Measurements from ENCODE around the gene ACMSD.

Gene ACMSD

GRCh38 chr2:134910763-134911399 is 72.5 kb downstream of the ACMSD start:
- no peak for FAIRE-seq

GRCh38 chr2:134911400-134911785 is 73.0 kb downstream of the ACMSD start:
- FAIRE-seq: no peak

- no peak for FAIRE-seq
These were observed 73.9 kb downstream of the ACMSD start for GRCh38 chr2:134912361-134912760.

DNA sequence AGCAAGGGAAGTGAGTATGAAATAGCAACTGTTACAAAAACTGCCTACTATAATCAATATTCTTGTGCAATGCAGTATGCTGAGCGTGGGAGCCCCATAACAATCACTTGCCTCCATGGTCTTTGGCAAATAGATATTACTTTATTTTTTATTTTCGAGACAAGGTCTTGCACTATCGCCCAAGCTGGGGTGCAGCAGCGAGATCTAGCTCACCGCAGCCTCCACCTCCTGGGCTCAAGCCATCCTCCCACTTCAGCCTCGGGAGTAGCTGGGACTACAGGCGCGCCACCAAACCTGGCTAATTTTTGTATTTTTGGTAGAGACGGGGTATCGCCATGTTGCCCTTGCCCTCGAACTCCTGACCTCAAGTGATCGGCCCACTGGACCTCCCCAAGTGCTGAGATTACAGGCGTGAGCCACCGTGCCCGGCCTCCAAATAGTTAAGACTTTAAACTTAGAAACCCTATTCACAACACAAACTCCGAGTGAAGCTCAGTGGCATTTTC is 79.0 kb downstream of the ACMSD start:
- no peak for FAIRE-seq

DNA sequence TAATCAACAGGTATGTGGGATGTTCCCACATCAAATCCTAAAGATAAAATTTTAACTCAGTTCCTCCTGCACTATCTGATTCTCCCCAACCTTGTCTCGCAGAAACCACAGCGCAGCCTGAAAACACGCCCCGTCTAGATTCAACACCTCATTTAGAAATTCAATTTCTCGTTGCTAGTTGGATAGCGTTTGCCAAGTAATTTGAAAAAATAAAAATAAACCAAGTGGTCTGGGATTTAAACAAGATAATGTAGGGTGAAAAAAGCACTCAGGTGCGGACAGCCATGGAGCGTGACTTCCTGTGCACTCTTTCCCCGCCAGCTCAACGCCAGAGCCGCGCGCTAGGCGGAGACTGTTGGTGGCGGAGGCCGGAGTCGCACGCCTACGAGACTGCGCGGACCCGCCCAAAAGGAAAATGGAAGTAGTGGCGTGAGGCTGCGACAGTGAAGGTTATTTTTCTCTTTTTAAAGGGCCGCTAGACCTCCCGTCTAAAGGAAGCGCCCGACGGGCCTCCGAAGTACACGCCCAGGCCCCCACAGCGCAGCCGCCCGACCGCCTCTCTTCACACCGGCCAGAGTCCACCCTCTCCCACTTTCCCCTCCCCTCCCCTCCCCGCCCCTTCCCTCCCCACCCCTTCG is 79.6 kb downstream of the ACMSD start:
- peak; percentile 94 for FAIRE-seq

GRCh38 chr2:134918526-134919340 is 80.3 kb downstream of the ACMSD start, which contains the start of gene CCNT2:
Gene CCNT2, plus strand, starts transcription at chr2:134918822. Its CDS starts 33 bp downstream, at chr2:134918855.
- peak; percentile 95 for FAIRE-seq

GRCh38 chr2:134919341-134920210 is 81.2 kb downstream of the ACMSD start:
- FAIRE-seq: no peak

DNA sequence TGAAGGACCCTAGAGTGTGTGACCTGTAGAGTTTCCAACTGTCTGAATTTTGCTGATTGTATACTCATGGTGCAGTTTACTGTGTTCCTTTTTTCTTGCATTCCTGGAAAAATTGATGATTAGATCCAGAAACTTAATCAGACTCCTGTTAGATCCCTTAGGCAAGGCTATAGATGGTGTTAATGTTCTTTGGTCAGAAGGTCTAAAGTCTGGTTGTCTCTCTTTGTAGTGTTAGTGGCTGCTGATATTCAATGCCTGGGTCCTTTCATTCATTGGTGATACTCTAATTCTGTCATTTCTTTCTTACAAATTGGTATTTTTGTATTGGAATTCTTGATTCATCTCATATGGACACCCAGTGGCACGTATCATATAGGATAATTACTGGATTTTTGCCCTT is 86.5 kb downstream of the ACMSD start:
- FAIRE-seq: no peak

- FAIRE-seq: no peak
These were observed 88.0 kb downstream of the ACMSD start for GRCh38 chr2:134926231-134926931.

DNA sequence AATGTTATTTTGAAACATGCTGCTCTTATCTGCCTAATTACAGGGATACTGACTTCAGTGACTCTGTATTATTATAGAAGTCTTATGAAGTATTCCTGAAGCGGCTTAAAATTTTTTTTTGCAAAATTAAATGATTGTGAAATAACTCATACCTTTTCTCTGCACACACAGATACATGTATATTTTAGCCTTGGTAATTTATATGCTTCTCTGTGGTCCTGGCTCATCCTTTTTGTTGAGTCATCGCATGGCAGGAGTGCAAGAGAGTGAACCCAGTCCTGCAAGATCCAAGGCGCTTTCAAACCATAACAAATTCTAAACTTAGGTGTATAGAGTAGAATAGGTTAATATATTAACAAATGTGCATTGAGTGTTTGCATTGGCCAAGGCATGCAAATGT is 88.8 kb downstream of the ACMSD start:
- FAIRE-seq: no peak

- FAIRE-seq: no peak
These were observed 94.6 kb downstream of the ACMSD start for GRCh38 chr2:134932864-134933526.

GRCh38 chr2:134933732-134934131 is 95.3 kb downstream of the ACMSD start:
- FAIRE-seq: no peak

DNA sequence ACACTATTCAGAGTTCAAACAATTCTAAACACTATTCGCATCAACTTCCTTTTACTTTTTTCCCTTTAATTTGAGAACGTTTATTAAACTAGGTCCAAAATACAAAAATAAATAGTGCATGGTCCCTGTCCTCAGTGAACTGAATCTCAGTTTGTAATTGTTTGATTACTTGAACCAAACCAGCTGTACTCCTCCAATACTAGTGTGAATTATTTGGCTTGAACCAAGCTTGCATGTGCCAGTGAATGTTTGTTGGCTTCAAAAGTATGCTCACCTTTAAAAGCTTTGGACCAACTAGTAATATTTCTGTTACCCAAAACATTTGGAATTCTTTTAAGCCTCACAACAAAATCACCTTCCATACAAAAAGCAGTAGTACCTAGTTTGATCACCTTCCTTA is 95.7 kb downstream of the ACMSD start:
- FAIRE-seq: no peak

- FAIRE-seq: no peak
These were observed 96.2 kb downstream of the ACMSD start for GRCh38 chr2:134934641-134935040.

DNA sequence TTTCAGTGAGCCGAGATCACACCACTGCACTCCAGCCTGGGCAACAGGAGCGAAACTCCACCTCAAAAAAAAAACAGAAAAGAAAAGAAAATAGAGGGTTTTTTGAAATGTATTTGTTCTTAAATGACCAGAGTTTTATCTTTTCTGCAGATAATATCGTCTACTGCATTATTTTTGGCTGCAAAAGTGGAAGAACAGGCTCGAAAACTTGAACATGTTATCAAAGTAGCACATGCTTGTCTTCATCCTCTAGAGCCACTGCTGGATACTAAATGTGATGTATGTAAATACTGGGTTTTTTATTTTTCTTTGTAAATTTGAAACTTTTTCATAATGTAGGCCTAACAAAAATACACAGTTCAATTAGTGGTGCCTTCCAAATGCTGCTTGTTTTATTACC is 98.3 kb downstream of the ACMSD start:
- no peak for FAIRE-seq

DNA sequence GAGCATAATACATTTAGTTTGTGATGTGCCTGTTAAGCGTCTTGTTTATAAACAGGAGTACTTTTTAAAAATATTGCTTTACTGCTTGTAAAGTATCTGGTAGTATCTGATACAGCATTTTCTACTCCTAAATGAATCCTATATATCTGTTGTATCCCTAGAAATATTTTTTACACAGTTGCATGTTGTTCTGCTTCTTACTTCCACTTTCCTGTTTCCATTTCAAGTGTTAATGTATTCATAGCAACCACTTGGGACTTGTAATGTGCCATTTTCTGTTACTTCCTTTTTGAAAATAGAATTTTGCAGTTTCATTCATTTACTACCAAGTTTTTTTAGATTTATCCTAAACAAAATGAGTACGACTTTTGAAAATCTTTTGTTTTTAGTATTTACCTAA is 105.1 kb downstream of the ACMSD start:
- FAIRE-seq: peak; percentile 37

DNA sequence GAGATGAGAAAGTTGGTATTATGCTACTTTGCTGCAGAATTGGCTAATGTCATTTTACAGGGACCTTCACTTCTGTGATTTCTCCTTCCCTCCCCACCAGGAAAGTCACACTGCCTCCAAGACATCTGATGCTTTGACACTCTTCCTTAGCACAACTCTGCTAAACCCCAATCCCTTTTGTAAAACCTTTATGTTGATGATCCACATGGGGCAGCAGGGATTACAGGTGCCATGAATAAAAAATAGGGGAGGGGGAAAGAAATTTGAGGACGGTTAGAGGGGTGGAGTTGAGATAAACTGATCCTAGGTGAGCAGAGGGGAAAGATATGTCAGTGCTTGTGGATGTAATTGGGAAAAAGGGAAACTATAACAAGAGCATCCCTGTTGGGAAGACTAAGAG is 106.6 kb downstream of the ACMSD start:
- no peak for FAIRE-seq

- FAIRE-seq: no peak
These were observed 107.7 kb downstream of the ACMSD start for GRCh38 chr2:134946073-134946472.

DNA sequence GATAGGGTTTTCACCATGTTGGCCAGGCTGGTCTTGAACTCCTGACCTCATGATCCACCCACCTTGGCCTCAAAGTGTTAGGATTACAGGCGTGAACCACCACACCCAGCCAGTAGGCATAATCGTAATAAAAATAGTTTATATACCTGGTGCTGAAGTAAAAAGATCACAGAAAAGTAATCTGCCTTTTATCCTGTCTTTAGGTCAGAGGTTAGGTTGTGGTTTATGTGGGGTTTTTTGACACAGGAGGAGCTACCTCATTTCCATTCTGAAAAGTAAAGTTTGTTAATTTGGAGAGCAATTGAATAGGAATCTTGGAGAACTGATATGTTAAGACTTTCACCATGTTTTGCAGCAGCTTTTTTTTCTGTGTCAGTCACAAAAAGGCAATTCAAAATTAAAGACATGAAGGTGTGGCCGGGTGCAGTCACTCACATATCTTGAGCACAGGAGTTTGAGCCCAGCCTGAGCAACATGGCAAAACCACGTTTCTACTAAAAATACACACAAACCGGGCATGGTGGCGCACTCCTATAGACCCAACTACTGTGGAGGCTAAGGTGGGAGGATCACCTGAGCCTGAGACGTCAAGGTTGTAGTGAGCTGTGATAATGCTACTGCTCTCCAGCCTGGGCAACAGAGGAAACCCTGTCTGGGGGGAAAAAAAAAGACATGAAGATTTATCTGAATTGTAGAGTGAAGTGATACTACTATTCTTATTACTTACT is 111.7 kb downstream of the ACMSD start:
- FAIRE-seq: no peak

DNA sequence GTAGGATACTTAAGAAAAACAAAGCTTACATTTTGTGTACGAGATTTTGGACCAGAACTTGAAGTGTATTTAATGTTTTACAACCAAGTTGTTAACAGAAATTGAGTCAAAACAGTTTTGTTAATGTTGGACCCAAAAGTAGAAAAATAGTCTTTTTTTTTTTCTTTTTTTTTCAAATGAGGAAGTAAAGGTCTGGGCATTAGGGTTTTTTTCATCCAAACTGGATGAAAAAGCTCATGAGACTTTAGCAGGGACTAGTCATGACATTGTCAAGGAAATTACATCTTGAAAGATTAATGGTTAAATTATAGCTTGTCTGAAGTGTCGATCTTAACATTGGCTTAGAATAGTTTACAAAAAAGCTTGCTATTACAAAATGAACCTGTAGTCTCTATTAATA is 112.5 kb downstream of the ACMSD start:
- no peak for FAIRE-seq
